Epithelial cell of esophagus (primary cell): ENCODE results near the gene SLC25A51.

Source experiments
- DNase-seq: peaks from one replicate; pipeline ENCODE4 v3.0.0; 2010; ENCODE audit warnings: low read depth
- H3K4me3 ChIP-seq: 2 replicates; pipeline ENCODE4 v1.5.1; 2011; ENCODE audit warnings: mild to moderate bottlenecking, low read length, control low read depth
- CTCF ChIP-seq: IDR thresholded peaks from 2 replicates; pipeline ENCODE4 v1.5.1; 2011; ENCODE audit warnings: low read depth, mild to moderate bottlenecking, low read length, control low read depth, inconsistent platforms; ENCODE audit not compliant: insufficient read depth; ENCODE audit errors: missing control alignments

The SLC25A51 gene

GRCh38 chr9:37943345-37944265 lies 39.7 kb upstream of the SLC25A51 start:
- DNase-seq = peak; percentile 80
- no peak overlapping the region for H3K4me3 ChIP-seq
- no peak for TF ChIP-seq CTCF

- TF ChIP-seq CTCF = no peak
- H3K4me3 ChIP-seq = no peak overlapping the region
- peak; percentile 61 for DNase-seq
Observed at GRCh38 chr9:37942621-37943344, 38.9 kb upstream of the SLC25A51 start.

- no peak for TF ChIP-seq CTCF
- DNase-seq = no peak
- H3K4me3 ChIP-seq = no peak overlapping the region
Observed at GRCh38 chr9:37941253-37941652, 37.3 kb upstream of the SLC25A51 start.

GRCh38 chr9:37939575-37940095 lies 35.7 kb upstream of the SLC25A51 start:
- DNase-seq = no peak
- no peak overlapping the region for H3K4me3 ChIP-seq
- no peak for TF ChIP-seq CTCF

- peak; percentile 83 for DNase-seq
- no peak for TF ChIP-seq CTCF
- H3K4me3 ChIP-seq = no peak overlapping the region
Observed at GRCh38 chr9:37938121-37938891, 34.4 kb upstream of the SLC25A51 start.

GRCh38 chr9:37937366-37937765 lies 33.4 kb upstream of the SLC25A51 start:
- no peak overlapping the region for H3K4me3 ChIP-seq
- no peak for DNase-seq
- no peak for TF ChIP-seq CTCF
